Activated T-cell treated with anti-CD3 and anti-CD28 coated beads, Interleukin-2, amount 50 U/mL, for 48 hours (primary cell): ENCODE data around the gene DMRTC2.
A peak's percentile ranks its signal among the peaks of the same experiment; 100 is the strongest.

Experiments used
- DNase-seq, 2 experiments: peaks; one replicate each; pipeline ENCODE4 v3.0.0-alpha.2; 2020

Gene DMRTC2

GRCh38 chr19:41845001-41845050 lies at the start of gene DMRTC2:
Gene DMRTC2, plus strand, starts transcription at chr19:41845042. Its CDS starts 2,387 bp downstream, at chr19:41847429.
- no peak for DNase-seq

GRCh38 chr19:41796362-41796761 lies 48.5 kb upstream of the DMRTC2 start, which contains the start of gene CEACAM3:
Gene CEACAM3, plus strand, starts transcription at chr19:41796587. Its CDS starts 91 bp downstream, at chr19:41796678.
- DNase-seq: no peak

- no peak for DNase-seq
Measured at GRCh38 chr19:41796901-41797300, 47.9 kb upstream of the DMRTC2 start.

- no peak for DNase-seq
Measured at GRCh38 chr19:41799444-41800000, 45.3 kb upstream of the DMRTC2 start.

- no peak for DNase-seq
Measured at GRCh38 chr19:41801031-41801430, 43.8 kb upstream of the DMRTC2 start.

DNA sequence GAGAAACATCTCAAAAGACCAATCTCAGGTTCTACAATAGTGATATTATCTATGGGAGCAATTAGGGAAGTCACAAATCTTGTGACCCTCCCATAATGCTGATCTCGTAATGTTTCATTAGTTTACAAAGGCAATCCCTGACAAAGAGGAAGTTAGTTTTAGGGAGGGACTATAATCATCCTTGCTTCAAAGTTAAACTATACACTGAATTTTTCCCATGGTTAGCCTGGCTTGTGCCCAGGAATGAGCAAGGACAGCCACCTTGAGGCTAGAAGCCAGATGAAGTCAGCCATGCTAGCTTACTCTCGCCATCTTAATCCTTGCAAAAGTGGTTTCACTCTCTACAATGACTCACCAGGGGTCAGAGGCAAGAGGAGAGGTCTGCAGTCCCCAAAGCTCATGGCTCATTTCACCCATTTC lies 43.0 kb upstream of the DMRTC2 start:
- DNase-seq: no peak

DNA sequence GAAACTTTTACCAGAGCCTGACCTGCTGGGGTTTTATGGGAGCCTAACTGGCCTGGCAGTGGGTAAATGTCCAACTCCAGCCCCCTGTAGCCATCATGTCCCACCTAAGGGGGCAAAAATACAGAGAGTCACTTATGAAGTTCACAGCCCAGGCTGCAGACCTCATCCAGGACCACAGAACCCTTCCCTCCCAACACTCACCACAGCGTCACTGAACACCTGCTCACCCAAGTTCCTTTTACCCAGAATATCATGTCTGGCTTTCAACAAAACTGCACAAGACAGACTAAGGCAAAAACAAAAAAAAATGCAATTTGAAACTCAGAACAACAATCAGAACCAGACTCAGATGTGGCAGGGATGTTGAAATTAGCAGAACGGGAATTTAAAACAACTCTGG lies 42.1 kb upstream of the DMRTC2 start:
- no peak for DNase-seq

GRCh38 chr19:41804336-41804735 lies 40.5 kb upstream of the DMRTC2 start:
- no peak for DNase-seq

DNA sequence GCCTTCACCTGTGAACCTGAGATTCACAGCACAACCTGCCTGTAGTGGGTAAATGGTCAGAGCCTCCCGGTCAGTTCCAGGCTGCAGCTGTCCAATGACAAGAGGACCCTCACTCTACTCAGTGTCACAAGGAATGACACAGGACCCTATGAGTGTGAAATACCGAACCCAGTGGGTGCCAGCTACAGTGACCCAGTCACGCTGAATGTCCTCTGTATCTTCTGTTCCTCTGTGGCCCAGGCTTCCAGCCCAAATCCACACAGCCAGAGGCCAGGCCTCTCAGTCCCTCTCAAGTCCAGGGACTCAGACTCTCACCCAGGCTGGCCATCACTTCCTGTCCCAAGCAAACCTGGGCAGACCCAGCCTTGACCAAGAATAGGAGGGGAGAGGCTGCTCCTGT lies 37.7 kb upstream of the DMRTC2 start:
- no peak for DNase-seq

DNA sequence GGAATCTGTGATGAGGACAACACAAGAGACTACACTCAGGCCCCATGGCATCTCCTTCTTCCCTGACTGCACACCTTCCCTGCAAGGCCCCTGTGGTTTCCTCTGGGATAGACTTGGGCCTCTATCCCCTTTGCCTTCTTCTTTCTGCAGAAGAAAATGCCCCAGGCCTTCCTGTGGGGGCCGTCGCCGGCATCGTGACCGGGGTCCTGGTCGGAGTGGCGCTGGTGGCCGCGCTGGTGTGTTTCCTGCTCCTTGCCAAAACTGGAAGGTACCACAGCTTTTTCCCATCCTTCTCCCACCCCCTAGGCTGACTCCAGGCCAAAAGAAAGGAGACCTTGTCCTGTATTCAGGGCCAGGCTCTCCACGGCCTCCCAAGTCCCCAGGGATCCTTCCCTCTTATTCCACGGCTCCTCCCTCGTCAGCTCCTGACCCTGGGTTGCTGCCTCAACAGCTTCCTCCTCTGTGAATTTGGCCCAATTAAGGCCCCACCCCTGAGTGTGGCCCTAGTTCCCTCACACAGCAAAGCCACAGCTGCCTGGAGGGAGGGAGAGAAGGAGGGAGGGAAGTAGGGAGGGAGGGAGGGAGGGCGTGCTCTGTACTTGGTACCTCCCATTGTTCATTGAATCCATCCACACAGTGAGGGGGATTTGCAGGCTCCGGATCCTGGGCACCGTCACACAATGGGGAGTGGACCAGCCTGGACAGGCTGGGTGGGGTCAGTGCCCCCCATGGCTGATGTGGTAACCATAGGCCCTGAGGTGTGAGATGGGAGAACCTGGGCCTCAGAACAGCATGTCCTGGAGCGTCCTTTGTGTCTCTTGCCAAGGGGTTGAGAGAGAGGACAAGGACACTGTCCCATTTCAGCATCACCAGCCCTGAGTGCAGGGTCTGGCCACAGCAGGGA lies 35.9 kb upstream of the DMRTC2 start:
- no peak for DNase-seq

DNA sequence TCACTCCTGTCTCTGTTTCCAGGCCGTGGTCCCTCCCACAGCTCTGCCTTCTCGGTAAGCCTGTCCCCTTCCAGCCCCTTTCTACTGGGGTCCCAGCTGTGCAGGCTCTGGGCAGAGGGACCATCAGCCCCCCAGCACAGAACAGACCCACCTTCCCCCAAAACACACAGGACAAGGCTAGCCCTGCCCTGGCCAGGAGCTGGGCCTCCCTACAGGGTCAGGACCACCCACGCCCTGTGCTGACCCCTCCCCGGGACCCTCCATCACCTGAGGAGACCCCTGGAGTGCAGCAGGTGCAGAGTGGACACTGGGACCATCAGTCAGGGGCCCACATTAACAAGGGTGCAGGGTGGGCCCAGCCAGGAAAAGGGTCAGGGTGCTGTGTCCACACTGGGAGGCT lies 34.5 kb upstream of the DMRTC2 start:
- DNase-seq: no peak

- DNase-seq: no peak
Measured at GRCh38 chr19:41811036-41811435, 33.8 kb upstream of the DMRTC2 start.

DNA sequence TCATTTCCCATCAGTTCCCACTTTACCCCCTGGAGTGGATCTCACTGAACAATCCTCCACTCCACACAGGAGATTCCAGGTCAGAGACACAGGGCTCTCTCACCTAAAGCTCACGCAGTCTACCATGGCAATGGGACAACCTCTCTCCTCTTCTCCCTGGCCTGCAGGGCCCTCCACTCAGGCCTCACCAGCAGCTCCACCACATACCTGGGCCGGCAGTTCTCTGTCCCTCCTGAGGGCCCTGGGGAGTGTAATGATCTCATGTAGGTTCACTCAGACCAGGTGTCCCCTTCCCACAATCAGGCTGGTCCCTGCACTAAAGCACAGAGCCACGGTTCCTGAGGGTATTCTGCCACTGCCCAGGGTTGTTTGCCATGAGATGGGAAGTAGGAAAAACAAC lies 32.9 kb upstream of the DMRTC2 start:
- DNase-seq: no peak

GRCh38 chr19:41813911-41814310 lies 30.9 kb upstream of the DMRTC2 start:
- no peak for DNase-seq

DNA sequence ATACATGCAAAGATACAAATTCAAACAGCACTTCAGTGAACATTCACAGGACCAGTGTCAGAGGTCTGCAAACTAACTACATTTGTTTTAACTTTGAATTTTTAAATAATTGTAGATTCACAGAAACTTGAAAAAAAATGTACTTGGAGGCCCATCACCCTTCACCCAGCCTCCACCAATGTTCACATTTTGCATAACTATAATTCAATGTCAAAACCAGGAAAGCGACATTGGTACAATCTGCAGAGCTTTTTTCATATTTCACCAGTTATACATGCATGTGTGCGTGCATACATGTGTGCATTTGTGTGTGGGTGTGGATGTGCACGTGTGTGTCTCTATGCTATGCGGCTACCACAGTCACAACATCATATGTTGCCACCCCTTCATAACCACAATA lies 29.5 kb upstream of the DMRTC2 start:
- DNase-seq: no peak

GRCh38 chr19:41816761-41817160 lies 28.1 kb upstream of the DMRTC2 start:
- DNase-seq: no peak

DNA sequence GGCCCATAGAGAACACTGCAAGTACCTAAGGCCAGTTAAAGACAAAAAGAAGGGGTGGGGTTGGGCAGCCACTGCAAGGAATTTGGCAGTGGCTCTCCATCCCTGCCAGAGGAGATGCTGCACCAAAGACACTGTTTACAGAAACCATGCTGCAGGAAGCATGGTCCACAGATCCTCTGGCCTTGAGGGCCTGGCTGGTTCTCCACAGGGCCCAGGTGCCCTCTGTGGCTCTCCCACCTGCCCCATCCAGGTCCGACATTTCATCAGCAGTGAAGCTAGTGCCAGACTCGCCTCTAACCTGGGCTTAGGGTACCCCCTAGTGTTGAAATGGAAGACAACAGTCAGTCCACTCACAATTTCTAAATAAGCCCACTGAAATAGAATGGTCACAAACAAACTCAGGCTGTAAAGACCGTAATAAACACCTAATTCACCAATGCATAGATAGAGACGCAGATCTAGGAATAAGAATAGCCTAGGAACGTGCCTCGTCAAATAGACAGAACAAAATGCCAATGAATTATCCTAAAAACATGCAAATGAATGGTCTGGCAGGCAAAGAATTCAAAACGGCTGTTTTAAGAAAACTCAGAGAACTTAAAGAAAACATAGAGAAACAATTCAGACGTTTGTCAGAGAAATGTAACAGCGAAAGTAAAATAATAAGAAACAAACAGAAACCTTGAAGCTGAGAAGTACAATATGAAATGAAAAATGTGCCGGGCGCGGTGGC lies 23.7 kb upstream of the DMRTC2 start:
- peak; percentile 47 to 63 for DNase-seq

DNA sequence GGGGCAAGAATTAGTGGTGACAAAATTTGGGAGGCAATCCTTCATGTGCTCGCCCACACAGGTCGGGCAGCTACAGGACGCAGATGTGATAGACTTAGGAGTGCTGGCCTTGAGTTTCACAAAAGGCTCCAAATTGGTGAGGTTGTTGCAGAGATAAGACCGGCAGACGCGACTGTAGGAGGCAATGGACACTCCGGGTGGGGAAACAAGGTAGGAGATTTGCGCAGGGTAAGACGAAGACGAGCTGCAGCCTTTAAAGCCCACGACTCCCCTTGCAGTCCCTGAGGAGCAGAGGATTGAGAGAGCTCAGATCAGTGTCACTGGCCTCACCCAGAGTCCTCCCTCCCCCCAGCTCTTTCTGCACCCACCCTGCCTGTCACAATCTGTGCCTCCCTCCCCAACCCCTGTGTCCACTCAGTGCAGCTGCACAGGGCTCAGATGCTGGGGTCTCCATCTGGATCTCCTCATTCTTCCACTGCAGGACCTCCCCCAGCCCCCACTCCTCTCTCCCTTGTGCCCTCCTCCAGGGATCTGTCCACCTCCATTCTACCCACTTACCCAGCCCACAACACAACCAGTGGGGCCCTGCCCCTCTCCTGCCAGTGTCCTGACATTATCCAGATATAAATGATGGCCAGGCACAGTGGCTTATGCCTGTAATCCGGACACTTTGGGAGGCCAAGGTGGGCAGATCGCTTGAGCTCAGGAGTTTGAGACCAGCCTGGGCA lies 6.7 kb upstream of the DMRTC2 start:
- DNase-seq: no peak

DNA sequence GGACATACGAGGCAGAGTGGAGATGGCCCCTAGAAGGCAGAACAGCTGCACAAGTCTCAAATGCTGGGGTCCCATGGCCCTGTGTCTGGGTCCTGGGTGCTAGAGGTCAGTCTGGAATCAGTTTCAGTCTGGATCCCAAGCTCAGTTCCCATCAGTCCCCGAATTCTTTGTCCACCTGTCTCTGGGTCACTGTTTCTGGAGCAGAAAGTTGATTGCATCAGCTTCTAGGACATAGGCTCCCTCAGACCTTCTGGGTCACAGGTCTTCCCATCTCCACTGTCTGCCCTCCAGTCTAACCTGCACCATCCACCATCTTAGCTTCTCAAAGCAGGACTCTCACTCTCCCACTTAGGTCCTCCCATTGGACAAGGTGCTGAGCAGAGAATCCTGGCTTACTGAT lies 5.6 kb upstream of the DMRTC2 start:
- no peak for DNase-seq

- DNase-seq: no peak
Measured at GRCh38 chr19:41843371-41843770, 1.5 kb upstream of the DMRTC2 start.

- peak; percentile 23 to 26 for DNase-seq
Measured at GRCh38 chr19:41844601-41845000, 241 bp upstream of the DMRTC2 start, which contains the start of gene LYPD4. Gene LYPD4, minus strand, starts transcription at chr19:41844683. Its CDS starts 5,398 bp downstream, at chr19:41839285.

DNA sequence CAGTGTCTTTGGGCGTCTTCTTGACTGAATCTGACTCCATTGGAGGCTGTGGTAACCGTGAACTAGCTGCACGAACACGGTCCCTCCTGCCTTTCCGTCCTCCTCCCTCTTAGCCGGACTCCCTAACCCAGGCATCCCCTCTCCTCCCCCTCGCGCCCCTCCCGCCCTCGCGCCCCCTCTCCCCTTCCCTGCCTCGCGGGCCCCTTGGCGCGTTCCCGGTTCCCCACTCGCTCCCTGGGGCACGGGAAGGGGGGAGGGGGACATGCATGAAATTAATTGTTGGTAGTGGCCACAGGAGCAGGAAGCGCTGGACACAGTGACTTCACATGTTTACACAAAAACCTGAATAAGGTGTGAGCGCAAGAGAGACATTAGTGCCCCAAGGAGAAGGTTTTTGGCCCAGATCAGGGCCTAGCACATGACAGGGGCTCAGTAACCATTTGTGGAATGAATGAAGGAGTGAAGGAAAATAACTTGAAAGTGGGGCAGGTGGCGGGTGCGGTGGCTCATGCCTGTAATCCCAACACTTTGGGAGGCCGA lies 279 bp downstream of the DMRTC2 start:
- DNase-seq: no peak

DNA sequence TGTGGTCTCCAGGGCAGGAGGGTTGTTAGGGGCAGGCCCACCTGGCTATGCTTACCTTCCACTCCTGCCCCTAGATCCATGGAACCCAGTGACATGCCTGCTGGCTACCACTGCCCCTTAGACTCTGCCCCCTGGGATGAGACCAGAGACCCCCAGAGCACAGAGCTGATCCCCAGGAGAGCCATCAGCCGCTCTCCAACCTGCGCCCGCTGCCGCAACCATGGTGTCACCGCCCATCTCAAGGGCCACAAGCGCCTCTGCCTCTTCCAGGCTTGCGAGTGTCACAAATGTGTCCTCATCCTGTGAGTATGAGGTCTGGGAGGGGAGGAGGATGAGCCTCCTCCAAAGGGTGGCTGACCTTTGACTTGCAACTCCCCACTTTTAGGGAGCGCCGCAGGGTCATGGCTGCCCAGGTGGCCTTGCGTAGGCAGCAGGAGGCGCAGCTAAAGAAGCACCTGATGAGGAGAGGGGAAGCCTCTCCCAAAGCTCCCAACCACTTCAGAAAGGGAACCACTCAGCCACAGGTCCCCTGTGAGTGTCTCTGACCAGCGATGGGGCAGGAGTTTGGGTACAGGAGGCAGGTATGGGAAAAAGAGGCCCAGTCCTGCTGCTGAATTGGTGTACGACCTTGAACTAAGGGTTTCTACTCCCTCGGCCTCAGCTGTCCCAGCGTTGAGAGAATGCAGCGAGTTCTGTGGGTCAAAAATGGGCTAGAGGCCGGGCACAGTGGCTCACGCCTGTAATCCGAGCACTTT lies 2.7 kb downstream of the DMRTC2 start:
- no peak for DNase-seq
